Measurements from ENCODE around the gene KDM2B. TPM values are rescaled to one million over a fixed set of nuclear protein-coding genes. Genes with fewer than 3 reads are reported as not detected.

KDM2B gene
- total and polyA plus RNA-seq, 2 experiments from 2014 or later = 59.4 to 161 TPM

- Histone ChIP-seq H3K36me3 (ENCODE audit: insufficient read depth) (no peaks in the 10 kb centered on the region), H3K4me3 (no peak overlapping the region), H3F3A (replicated peaks; ENCODE audit: low read depth) (no peaks in the 10 kb centered on the region), H3K4me1 (ENCODE audit: insufficient read depth) (no peaks in the 10 kb centered on the region), H3K27ac (ENCODE audit: low read depth) (no peak overlapping the region), H3K79me2 (replicated peaks; ENCODE audit: insufficient read depth) (no peaks in the 10 kb centered on the region), H4K20me1 (replicated peaks; ENCODE audit: insufficient read depth) (no peaks in the 10 kb centered on the region), H3K4me2 (no peak overlapping the region), H3K27me3 (ENCODE audit: insufficient read depth) (no peaks in the 10 kb centered on the region), H3K9me2 (ENCODE audit: insufficient read depth) (no peaks in the 10 kb centered on the region), H2AFZ (no peak overlapping the region)
- H3K36me3 Mint-ChIP-seq (ENCODE audit: low read depth) = no peaks in the 10 kb centered on the region
- DNase-seq (ENCODE audit: low spot score) (no peak), ATAC-seq (no peak)
- peaks cover 6% of the 10 kb centered on the region for H3K27me3 Mint-ChIP-seq (ENCODE audit: insufficient read depth, low read depth, poor library complexity)
- no peak overlapping the region for H3K4me3 Mint-ChIP-seq
- no peak for TF ChIP-seq CREB1 (CRISPR knock-in tag; IDR thresholded peaks at IDR 0.05; ENCODE audit: low read depth)
- no peak for TF ChIP-seq EZH2 (IDR thresholded peaks at IDR 0.05; ENCODE audit: low read depth, unreplicated experiment)
- TF ChIP-seq ZNF114 (CRISPR knock-in tag; IDR thresholded peaks at IDR 0.05) = no peak
- TF ChIP-seq, protein P1, sequence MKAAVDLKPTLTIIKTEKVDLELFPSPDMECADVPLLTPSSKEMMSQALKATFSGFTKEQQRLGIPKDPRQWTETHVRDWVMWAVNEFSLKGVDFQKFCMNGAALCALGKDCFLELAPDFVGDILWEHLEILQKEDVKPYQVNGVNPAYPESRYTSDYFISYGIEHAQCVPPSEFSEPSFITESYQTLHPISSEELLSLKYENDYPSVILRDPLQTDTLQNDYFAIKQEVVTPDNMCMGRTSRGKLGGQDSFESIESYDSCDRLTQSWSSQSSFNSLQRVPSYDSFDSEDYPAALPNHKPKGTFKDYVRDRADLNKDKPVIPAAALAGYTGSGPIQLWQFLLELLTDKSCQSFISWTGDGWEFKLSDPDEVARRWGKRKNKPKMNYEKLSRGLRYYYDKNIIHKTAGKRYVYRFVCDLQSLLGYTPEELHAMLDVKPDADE (IDR thresholded peaks at IDR 0.05) = no peak
- no peak for TF ChIP-seq REST (IDR thresholded peaks at IDR 0.05; ENCODE audit: unreplicated experiment)
- TF ChIP-seq JUNB (IDR thresholded peaks at IDR 0.05; ENCODE audit: unreplicated experiment) = no peak
- no peak for TF ChIP-seq CTCF (conservative IDR thresholded peaks at IDR 0.05; ENCODE audit: low read depth in 2 of 2)
- TF ChIP-seq, protein P2, sequence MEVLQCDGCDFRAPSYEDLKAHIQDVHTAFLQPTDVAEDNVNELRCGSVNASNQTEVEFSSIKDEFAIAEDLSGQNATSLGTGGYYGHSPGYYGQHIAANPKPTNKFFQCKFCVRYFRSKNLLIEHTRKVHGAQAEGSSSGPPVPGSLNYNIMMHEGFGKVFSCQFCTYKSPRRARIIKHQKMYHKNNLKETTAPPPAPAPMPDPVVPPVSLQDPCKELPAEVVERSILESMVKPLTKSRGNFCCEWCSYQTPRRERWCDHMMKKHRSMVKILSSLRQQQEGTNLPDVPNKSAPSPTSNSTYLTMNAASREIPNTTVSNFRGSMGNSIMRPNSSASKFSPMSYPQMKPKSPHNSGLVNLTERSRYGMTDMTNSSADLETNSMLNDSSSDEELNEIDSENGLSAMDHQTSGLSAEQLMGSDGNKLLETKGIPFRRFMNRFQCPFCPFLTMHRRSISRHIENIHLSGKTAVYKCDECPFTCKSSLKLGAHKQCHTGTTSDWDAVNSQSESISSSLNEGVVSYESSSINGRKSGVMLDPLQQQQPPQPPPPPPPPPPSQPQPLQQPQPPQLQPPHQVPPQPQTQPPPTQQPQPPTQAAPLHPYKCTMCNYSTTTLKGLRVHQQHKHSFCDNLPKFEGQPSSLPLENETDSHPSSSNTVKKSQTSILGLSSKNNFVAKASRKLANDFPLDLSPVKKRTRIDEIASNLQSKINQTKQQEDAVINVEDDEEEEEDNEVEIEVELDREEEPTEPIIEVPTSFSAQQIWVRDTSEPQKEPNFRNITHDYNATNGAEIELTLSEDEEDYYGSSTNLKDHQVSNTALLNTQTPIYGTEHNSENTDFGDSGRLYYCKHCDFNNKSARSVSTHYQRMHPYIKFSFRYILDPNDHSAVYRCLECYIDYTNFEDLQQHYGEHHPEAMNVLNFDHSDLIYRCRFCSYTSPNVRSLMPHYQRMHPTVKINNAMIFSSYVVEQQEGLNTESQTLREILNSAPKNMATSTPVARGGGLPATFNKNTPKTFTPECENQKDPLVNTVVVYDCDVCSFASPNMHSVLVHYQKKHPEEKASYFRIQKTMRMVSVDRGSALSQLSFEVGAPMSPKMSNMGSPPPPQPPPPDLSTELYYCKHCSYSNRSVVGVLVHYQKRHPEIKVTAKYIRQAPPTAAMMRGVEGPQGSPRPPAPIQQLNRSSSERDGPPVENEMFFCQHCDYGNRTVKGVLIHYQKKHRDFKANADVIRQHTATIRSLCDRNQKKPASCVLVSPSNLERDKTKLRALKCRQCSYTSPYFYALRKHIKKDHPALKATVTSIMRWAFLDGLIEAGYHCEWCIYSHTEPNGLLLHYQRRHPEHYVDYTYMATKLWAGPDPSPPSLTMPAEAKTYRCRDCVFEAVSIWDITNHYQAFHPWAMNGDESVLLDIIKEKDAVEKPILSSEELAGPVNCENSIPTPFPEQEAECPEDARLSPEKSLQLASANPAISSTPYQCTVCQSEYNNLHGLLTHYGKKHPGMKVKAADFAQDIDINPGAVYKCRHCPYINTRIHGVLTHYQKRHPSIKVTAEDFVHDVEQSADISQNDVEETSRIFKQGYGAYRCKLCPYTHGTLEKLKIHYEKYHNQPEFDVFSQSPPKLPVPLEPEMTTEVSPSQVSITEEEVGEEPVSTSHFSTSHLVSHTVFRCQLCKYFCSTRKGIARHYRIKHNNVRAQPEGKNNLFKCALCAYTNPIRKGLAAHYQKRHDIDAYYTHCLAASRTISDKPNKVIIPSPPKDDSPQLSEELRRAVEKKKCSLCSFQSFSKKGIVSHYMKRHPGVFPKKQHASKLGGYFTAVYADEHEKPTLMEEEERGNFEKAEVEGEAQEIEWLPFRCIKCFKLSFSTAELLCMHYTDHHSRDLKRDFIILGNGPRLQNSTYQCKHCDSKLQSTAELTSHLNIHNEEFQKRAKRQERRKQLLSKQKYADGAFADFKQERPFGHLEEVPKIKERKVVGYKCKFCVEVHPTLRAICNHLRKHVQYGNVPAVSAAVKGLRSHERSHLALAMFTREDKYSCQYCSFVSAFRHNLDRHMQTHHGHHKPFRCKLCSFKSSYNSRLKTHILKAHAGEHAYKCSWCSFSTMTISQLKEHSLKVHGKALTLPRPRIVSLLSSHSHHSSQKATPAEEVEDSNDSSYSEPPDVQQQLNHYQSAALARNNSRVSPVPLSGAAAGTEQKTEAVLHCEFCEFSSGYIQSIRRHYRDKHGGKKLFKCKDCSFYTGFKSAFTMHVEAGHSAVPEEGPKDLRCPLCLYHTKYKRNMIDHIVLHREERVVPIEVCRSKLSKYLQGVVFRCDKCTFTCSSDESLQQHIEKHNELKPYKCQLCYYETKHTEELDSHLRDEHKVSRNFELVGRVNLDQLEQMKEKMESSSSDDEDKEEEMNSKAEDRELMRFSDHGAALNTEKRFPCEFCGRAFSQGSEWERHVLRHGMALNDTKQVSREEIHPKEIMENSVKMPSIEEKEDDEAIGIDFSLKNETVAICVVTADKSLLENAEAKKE (CRISPR knock-in tag; IDR thresholded peaks at IDR 0.05) = no peak
- no peak for TF ChIP-seq EZH2phosphoT487 (IDR thresholded peaks at IDR 0.05; ENCODE audit: unreplicated experiment)
- no peak for TF ChIP-seq ZNF331 (CRISPR knock-in tag; IDR thresholded peaks at IDR 0.05; ENCODE audit: low read depth)
- TF ChIP-seq NANOG (IDR thresholded peaks at IDR 0.05; ENCODE audit: borderline replicate concordance) = no peak
- TF ChIP-seq STAT1 (IDR thresholded peaks at IDR 0.05; ENCODE audit: unreplicated experiment) = no peak
- H3K27ac Mint-ChIP-seq = no peak overlapping the region
- H3K9me3 Mint-ChIP-seq = no peaks in the 10 kb centered on the region
- H3K4me1 Mint-ChIP-seq = no peaks in the 10 kb centered on the region
Measured at GRCh38 chr12:121392325-121392716, 188.5 kb downstream of the KDM2B start.

Measured in GM23338 (cell line).